ENCODE measurements around the gene PACRG.
A peak's percentile ranks its signal among the peaks of the same experiment; 100 is the strongest.

Gene PACRG

GRCh38 chr6:162697872-162698403 lies 29.8 kb upstream of the PACRG start:
- Histone ChIP-seq H4K12ac (ENCODE audit: low read depth, low read length) (no peak overlapping the region), H2AK5ac (ENCODE audit: low read length) (no peak overlapping the region), H3K79me1 (ENCODE audit: low read length) (no peaks in the 10 kb centered on the region), H4K91ac (ENCODE audit: low read depth, low read length) (no peak overlapping the region), H2AFZ (ENCODE audit: insufficient read depth, low read length, poor library complexity) (no peak overlapping the region), H3K9ac (ENCODE audit: low read length) (no peak overlapping the region), H2BK120ac (ENCODE audit: insufficient read depth, low read length, poor library complexity) (no peak overlapping the region), H3K4me3 (ENCODE audit: low read depth, low read length) (no peak overlapping the region), H3K23ac (ENCODE audit: low read length) (no peak overlapping the region), H4K8ac (ENCODE audit: low read depth, low read length) (no peak overlapping the region), H3K9me3 (ENCODE audit: insufficient read depth, low read depth, low read length) (no peaks in the 10 kb centered on the region), H3K4me1 (ENCODE audit: control insufficient read depth in 1 of 2, insufficient read depth in 2 of 2, low read length in 2 of 2) (no peaks in the 10 kb centered on the region), H2BK5ac (ENCODE audit: low read depth, low read length, poor library complexity) (no peak overlapping the region), H3K79me2 (ENCODE audit: control insufficient read depth, insufficient read depth, low read length, poor library complexity) (no peaks in the 10 kb centered on the region), H3K27me3 (ENCODE audit: insufficient read depth, low read length) (no peaks in the 10 kb centered on the region), H3K14ac (ENCODE audit: low read length) (no peak overlapping the region), H3K4me2 (ENCODE audit: low read length) (no peak overlapping the region), H3K4ac (ENCODE audit: low read depth, low read length) (no peak overlapping the region), H3K27ac (ENCODE audit: low read depth, low read length) (no peak overlapping the region), H3K36me3 (ENCODE audit: control insufficient read depth in 1 of 2, insufficient read depth in 2 of 2, low read length in 2 of 2) (no peaks in the 10 kb centered on the region), H3K18ac (ENCODE audit: low read length) (no peak overlapping the region), H2BK12ac (ENCODE audit: low read length) (no peak overlapping the region)
- no peak for DNase-seq
- no CpG with 5 or more reads among the region's 1 CpG for WGBS (ENCODE audit: extremely low coverage, insufficient coverage, insufficient read length)

GRCh38 chr6:162698440-162698839 lies 29.3 kb upstream of the PACRG start:
- no peaks in the 10 kb centered on the region for H3K4me1 ChIP-seq (ENCODE audit: control insufficient read depth in 1 of 2, insufficient read depth in 2 of 2, low read length in 2 of 2)
- H2BK5ac ChIP-seq (ENCODE audit: low read depth, low read length, poor library complexity) = no peak overlapping the region
- no peak overlapping the region for H2BK120ac ChIP-seq (ENCODE audit: insufficient read depth, low read length, poor library complexity)
- no peak overlapping the region for H3K9ac ChIP-seq (ENCODE audit: low read length)
- no peak overlapping the region for H2BK12ac ChIP-seq (ENCODE audit: low read length)
- no peaks in the 10 kb centered on the region for H3K79me1 ChIP-seq (ENCODE audit: low read length)
- no peak overlapping the region for H4K8ac ChIP-seq (ENCODE audit: low read depth, low read length)
- H3K36me3 ChIP-seq (ENCODE audit: control insufficient read depth in 1 of 2, insufficient read depth in 2 of 2, low read length in 2 of 2) = no peaks in the 10 kb centered on the region
- no peak overlapping the region for H3K4me2 ChIP-seq (ENCODE audit: low read length)
- H3K79me2 ChIP-seq (ENCODE audit: control insufficient read depth, insufficient read depth, low read length, poor library complexity) = no peaks in the 10 kb centered on the region
- no peaks in the 10 kb centered on the region for H3K27me3 ChIP-seq (ENCODE audit: insufficient read depth, low read length)
- no peak overlapping the region for H3K23ac ChIP-seq (ENCODE audit: low read length)
- no peak overlapping the region for H2AFZ ChIP-seq (ENCODE audit: insufficient read depth, low read length, poor library complexity)
- peak; percentile 19 to 56 for DNase-seq
- H3K4ac ChIP-seq (ENCODE audit: low read depth, low read length) = no peak overlapping the region
- no peak overlapping the region for H3K18ac ChIP-seq (ENCODE audit: low read length)
- H3K9me3 ChIP-seq (ENCODE audit: insufficient read depth, low read depth, low read length) = no peaks in the 10 kb centered on the region
- H2AK5ac ChIP-seq (ENCODE audit: low read length) = no peak overlapping the region
- no peak overlapping the region for H3K27ac ChIP-seq (ENCODE audit: low read depth, low read length)
- H3K14ac ChIP-seq (ENCODE audit: low read length) = no peak overlapping the region
- no peak overlapping the region for H4K91ac ChIP-seq (ENCODE audit: low read depth, low read length)
- H4K12ac ChIP-seq (ENCODE audit: low read depth, low read length) = no peak overlapping the region
- no peak overlapping the region for H3K4me3 ChIP-seq (ENCODE audit: low read depth, low read length)

GRCh38 chr6:162699961-162700360 lies 27.8 kb upstream of the PACRG start:
- Histone ChIP-seq H3K9ac (ENCODE audit: low read length) (no peak overlapping the region), H2BK5ac (ENCODE audit: low read depth, low read length, poor library complexity) (no peak overlapping the region)

GRCh38 chr6:162700966-162701365 lies 26.8 kb upstream of the PACRG start:
- DNase-seq = no peak
- Histone ChIP-seq H3K27ac (ENCODE audit: low read depth, low read length) (no peak overlapping the region), H3K4me2 (ENCODE audit: low read length) (no peak overlapping the region), H3K9ac (ENCODE audit: low read length) (no peak overlapping the region), H4K12ac (ENCODE audit: low read depth, low read length) (no peak overlapping the region), H3K4me1 (ENCODE audit: control insufficient read depth in 1 of 2, insufficient read depth in 2 of 2, low read length in 2 of 2) (no peaks in the 10 kb centered on the region), H2BK5ac (ENCODE audit: low read depth, low read length, poor library complexity) (no peak overlapping the region), H3K4ac (ENCODE audit: low read depth, low read length) (no peak overlapping the region), H3K79me2 (ENCODE audit: control insufficient read depth, insufficient read depth, low read length, poor library complexity) (no peaks in the 10 kb centered on the region), H3K4me3 (ENCODE audit: low read depth, low read length) (no peak overlapping the region), H2BK120ac (ENCODE audit: insufficient read depth, low read length, poor library complexity) (no peak overlapping the region), H4K91ac (ENCODE audit: low read depth, low read length) (no peak overlapping the region), H3K36me3 (ENCODE audit: control insufficient read depth in 1 of 2, insufficient read depth in 2 of 2, low read length in 2 of 2) (no peaks in the 10 kb centered on the region), H2BK12ac (ENCODE audit: low read length) (no peak overlapping the region), H3K9me3 (ENCODE audit: insufficient read depth, low read depth, low read length) (no peaks in the 10 kb centered on the region), H2AK5ac (ENCODE audit: low read length) (no peak overlapping the region), H3K18ac (ENCODE audit: low read length) (no peak overlapping the region), H3K23ac (ENCODE audit: low read length) (no peak overlapping the region), H3K27me3 (ENCODE audit: insufficient read depth, low read length) (no peaks in the 10 kb centered on the region), H3K14ac (ENCODE audit: low read length) (no peak overlapping the region), H2AFZ (ENCODE audit: insufficient read depth, low read length, poor library complexity) (no peak overlapping the region), H3K79me1 (ENCODE audit: low read length) (no peaks in the 10 kb centered on the region), H4K8ac (ENCODE audit: low read depth, low read length) (no peak overlapping the region)
- no CpG with 5 or more reads among the region's 3 CpGs for WGBS (ENCODE audit: extremely low coverage, insufficient coverage, insufficient read length)

More at GRCh38 chr6:162699961-162700360, 27.8 kb upstream of the PACRG start:
- no peak for DNase-seq
- Histone ChIP-seq H3K4ac (ENCODE audit: low read depth, low read length) (no peak overlapping the region), H3K79me2 (ENCODE audit: control insufficient read depth, insufficient read depth, low read length, poor library complexity) (no peaks in the 10 kb centered on the region), H3K27ac (ENCODE audit: low read depth, low read length) (no peak overlapping the region), H3K18ac (ENCODE audit: low read length) (no peak overlapping the region), H4K12ac (ENCODE audit: low read depth, low read length) (no peak overlapping the region), H2AFZ (ENCODE audit: insufficient read depth, low read length, poor library complexity) (no peak overlapping the region), H3K36me3 (ENCODE audit: control insufficient read depth in 1 of 2, insufficient read depth in 2 of 2, low read length in 2 of 2) (no peaks in the 10 kb centered on the region), H3K27me3 (ENCODE audit: insufficient read depth, low read length) (no peaks in the 10 kb centered on the region), H2AK5ac (ENCODE audit: low read length) (no peak overlapping the region), H3K79me1 (ENCODE audit: low read length) (no peaks in the 10 kb centered on the region), H3K23ac (ENCODE audit: low read length) (no peak overlapping the region), H2BK120ac (ENCODE audit: insufficient read depth, low read length, poor library complexity) (no peak overlapping the region), H4K8ac (ENCODE audit: low read depth, low read length) (no peak overlapping the region), H2BK12ac (ENCODE audit: low read length) (no peak overlapping the region), H3K4me2 (ENCODE audit: low read length) (no peak overlapping the region), H4K91ac (ENCODE audit: low read depth, low read length) (no peak overlapping the region), H3K4me3 (ENCODE audit: low read depth, low read length) (no peak overlapping the region), H3K4me1 (ENCODE audit: control insufficient read depth in 1 of 2, insufficient read depth in 2 of 2, low read length in 2 of 2) (no peaks in the 10 kb centered on the region), H3K9me3 (ENCODE audit: insufficient read depth, low read depth, low read length) (no peaks in the 10 kb centered on the region), H3K14ac (ENCODE audit: low read length) (no peak overlapping the region)
- no CpG with 5 or more reads among the region's 2 CpGs for WGBS (ENCODE audit: extremely low coverage, insufficient coverage, insufficient read length)
